OCI-LY3 (cell line): ENCODE data around the gene EFEMP1.

Source experiments
- H2AFZ ChIP-seq: fragments of 200-600, 300-600 bp; shearing (Covaris generic); 2 replicates; pipeline ENCODE4 v1.6.0; 2014; ENCODE audit warnings: antibody characterized with exemption, low read depth, low read length
- H3K27ac ChIP-seq: fragments of 200-600, 300-600 bp; sonication (generic); 2 replicates; pipeline ENCODE4 v1.5.1; 2014; ENCODE audit warnings: mild to moderate bottlenecking, low read length, moderate library complexity, mixed read lengths
- H3K27me3 ChIP-seq: fragments of 200-600, 300-600 bp; sonication (generic); 2 replicates; pipeline ENCODE4 v1.6.1; 2014; ENCODE audit warnings: low read depth, low read length, mixed read lengths
- H3K36me3 ChIP-seq: fragments of 200-600, 300-600 bp; sonication (generic); replicated peaks from 2 replicates; pipeline ENCODE3; 2014; ENCODE audit warnings: low read depth, low read length, mixed read lengths
- H3K4me1 ChIP-seq: fragments of 300-600, 200-600 bp; sonication (generic); 2 replicates; pipeline ENCODE4 v1.6.1; 2014; ENCODE audit warnings: low read length, mixed read lengths
- H3K4me2 ChIP-seq: fragments of 200-600, 300-600 bp; sonication (generic); 2 replicates; pipeline ENCODE4 v1.6.1; 2014; ENCODE audit warnings: low read length, mixed read lengths
- H3K4me3 ChIP-seq: fragments of 300-600, 200-600 bp; sonication (generic); 2 replicates; pipeline ENCODE4 v1.5.1; 2014; ENCODE audit warnings: antibody characterized with exemption, mild to moderate bottlenecking, low read length, moderate library complexity
- H3K79me2 ChIP-seq: fragments of 300-600, 200-600 bp; shearing (Covaris generic); 2 replicates; pipeline ENCODE4 v1.6.1; 2014; ENCODE audit warnings: mild to moderate bottlenecking, low read length, mixed read lengths
- H3K9ac ChIP-seq: fragments of 300-600, 200-600 bp; shearing (Covaris generic); 2 replicates; pipeline ENCODE4 v1.6.0; 2014; ENCODE audit warnings: mild to moderate bottlenecking, low read length, moderate library complexity
- H3K9me3 ChIP-seq: fragments of 200-600, 300-600 bp; shearing (Covaris generic); 2 replicates; pipeline ENCODE4 v1.6.1; 2014; ENCODE audit warnings: low read length, mixed read lengths; ENCODE audit not compliant: insufficient read depth
- H4K20me1 ChIP-seq: fragments of 200-600, 300-600 bp; sonication (generic); 2 replicates; pipeline ENCODE4 v1.6.1; 2016; ENCODE audit warnings: low read length, mixed read lengths; ENCODE audit not compliant: insufficient read depth
- EZH2phosphoT487 ChIP-seq: fragments of 200-600 bp; shearing (Covaris generic); IDR thresholded peaks from 2 replicates; pipeline ENCODE4 v1.6.1; 2018; ENCODE audit warnings: antibody characterized with exemption, mixed run types, low read depth
- TF ChIP-seq, protein P1 (sequence below): fragments of 200-600, 300-600 bp; sonication (generic); IDR thresholded peaks from 2 replicates; pipeline ENCODE4 v1.5.1; 2014; ENCODE audit warnings: antibody characterized with exemption, low read length, low read depth

Gene EFEMP1

DNA sequence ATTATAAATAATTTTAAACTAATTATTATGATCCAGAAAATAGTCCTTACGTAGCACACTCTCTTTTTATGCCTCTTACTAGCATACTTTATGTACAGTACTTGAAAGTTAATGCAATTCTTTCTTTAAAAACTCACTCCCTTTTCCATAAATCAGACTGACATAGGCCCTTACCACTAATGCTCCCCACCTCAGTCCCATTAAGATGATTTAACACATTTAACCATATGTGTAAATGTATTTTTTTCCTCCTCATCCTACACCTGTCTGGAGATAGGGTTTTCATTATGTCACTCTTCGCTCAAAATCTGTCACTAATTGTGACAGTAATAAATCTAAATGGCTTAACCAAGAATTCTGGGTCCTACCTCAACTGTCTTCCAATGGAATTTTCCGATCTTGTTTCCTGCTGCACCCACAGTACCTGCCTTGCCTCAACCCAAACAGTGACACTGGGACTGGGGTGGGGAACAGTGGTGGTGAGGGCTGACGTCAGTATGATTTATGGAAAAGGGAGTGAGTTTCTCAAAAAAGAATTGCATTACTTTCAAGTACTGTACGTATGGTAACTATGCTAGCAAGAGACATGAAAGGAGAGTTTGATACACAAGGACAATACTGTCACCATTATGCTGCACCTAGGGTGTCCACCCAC lies 25.1 kb downstream of the EFEMP1 start:
- Histone ChIP-seq H4K20me1 (no peaks in the 10 kb centered on the region), H3K9me3 (no peaks in the 10 kb centered on the region), H3K4me2 (no peak overlapping the region), H3K27ac (no peak overlapping the region), H3K36me3 (no peaks in the 10 kb centered on the region), H3K79me2 (no peaks in the 10 kb centered on the region), H2AFZ (no peak overlapping the region), H3K27me3 (no peaks in the 10 kb centered on the region), H3K4me3 (no peak overlapping the region), H3K9ac (no peak overlapping the region), H3K4me1 (peaks cover 24% of the 10 kb centered on the region)
- no peak for TF ChIP-seq EZH2phosphoT487
- TF ChIP-seq, protein P1, sequence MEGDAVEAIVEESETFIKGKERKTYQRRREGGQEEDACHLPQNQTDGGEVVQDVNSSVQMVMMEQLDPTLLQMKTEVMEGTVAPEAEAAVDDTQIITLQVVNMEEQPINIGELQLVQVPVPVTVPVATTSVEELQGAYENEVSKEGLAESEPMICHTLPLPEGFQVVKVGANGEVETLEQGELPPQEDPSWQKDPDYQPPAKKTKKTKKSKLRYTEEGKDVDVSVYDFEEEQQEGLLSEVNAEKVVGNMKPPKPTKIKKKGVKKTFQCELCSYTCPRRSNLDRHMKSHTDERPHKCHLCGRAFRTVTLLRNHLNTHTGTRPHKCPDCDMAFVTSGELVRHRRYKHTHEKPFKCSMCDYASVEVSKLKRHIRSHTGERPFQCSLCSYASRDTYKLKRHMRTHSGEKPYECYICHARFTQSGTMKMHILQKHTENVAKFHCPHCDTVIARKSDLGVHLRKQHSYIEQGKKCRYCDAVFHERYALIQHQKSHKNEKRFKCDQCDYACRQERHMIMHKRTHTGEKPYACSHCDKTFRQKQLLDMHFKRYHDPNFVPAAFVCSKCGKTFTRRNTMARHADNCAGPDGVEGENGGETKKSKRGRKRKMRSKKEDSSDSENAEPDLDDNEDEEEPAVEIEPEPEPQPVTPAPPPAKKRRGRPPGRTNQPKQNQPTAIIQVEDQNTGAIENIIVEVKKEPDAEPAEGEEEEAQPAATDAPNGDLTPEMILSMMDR, result no peak

- H3K9ac ChIP-seq, result no peak overlapping the region
- peak overlapping the region; percentile 29; the same call in 1 of the 2 replicates for H2AFZ ChIP-seq
- 0 out of 2 replicates have a peak overlapping the region, but pooled peaks have one; percentile 6 for H3K4me2 ChIP-seq
- H3K79me2 ChIP-seq, result no peaks in the 10 kb centered on the region
- H3K27ac ChIP-seq, result peak overlapping the region; percentile 48
- H3K4me3 ChIP-seq, result no peak overlapping the region
- H3K27me3 ChIP-seq, result no peaks in the 10 kb centered on the region
- no peaks in the 10 kb centered on the region for H3K36me3 ChIP-seq
- H3K4me1 ChIP-seq, result peaks cover 14% of the 10 kb centered on the region
- H3K9me3 ChIP-seq, result no peaks in the 10 kb centered on the region
- TF ChIP-seq EZH2phosphoT487, result no peak
- TF ChIP-seq, protein P1, result no peak
- no peaks in the 10 kb centered on the region for H4K20me1 ChIP-seq
Observed at GRCh38 chr2:55896633-55897032, 26.9 kb downstream of the EFEMP1 start.

- H2AFZ ChIP-seq, result no peak overlapping the region
- no peak overlapping the region for H3K4me3 ChIP-seq
- no peak overlapping the region for H3K9ac ChIP-seq
- no peaks in the 10 kb centered on the region for H4K20me1 ChIP-seq
- H3K9me3 ChIP-seq, result no peaks in the 10 kb centered on the region
- peaks cover 12% of the 10 kb centered on the region for H3K4me1 ChIP-seq
- no peaks in the 10 kb centered on the region for H3K36me3 ChIP-seq
- H3K27me3 ChIP-seq, result no peaks in the 10 kb centered on the region
- H3K27ac ChIP-seq, result no peak overlapping the region
- no peak overlapping the region for H3K4me2 ChIP-seq
- no peaks in the 10 kb centered on the region for H3K79me2 ChIP-seq
- TF ChIP-seq, protein P1, result no peak
- no peak for TF ChIP-seq EZH2phosphoT487
Observed at GRCh38 chr2:55894720-55895119, 28.9 kb downstream of the EFEMP1 start.

GRCh38 chr2:55891671-55892094 lies 31.9 kb downstream of the EFEMP1 start:
- Histone ChIP-seq H3K79me2 (no peaks in the 10 kb centered on the region), H3K4me1 (peaks cover 5% of the 10 kb centered on the region), H3K4me3 (no peak overlapping the region), H3K4me2 (no peak overlapping the region), H3K9me3 (no peaks in the 10 kb centered on the region), H3K9ac (no peak overlapping the region), H2AFZ (no peak overlapping the region), H3K36me3 (no peaks in the 10 kb centered on the region), H3K27ac (no peak overlapping the region), H3K27me3 (no peaks in the 10 kb centered on the region), H4K20me1 (no peaks in the 10 kb centered on the region)
- TF ChIP-seq, protein P1, result no peak
- TF ChIP-seq EZH2phosphoT487, result no peak
